GM18519 (cell line): ENCODE results near the gene ADAM12.
"Not testable (repeated sequence)": the region's sequence is repeated elsewhere in the genome, so short reads cannot be mapped to it uniquely, and the experiment has no call there.

Experiments used
- ATAC-seq: cut with Tn5 transposase; IDR thresholded peaks from one replicate; pipeline ENCODE4 v1.9.1; 2021; ENCODE audit warnings: mild to moderate bottlenecking, moderate library complexity; ENCODE audit not compliant: unreplicated experiment, low FRiP score

The ADAM12 gene

DNA sequence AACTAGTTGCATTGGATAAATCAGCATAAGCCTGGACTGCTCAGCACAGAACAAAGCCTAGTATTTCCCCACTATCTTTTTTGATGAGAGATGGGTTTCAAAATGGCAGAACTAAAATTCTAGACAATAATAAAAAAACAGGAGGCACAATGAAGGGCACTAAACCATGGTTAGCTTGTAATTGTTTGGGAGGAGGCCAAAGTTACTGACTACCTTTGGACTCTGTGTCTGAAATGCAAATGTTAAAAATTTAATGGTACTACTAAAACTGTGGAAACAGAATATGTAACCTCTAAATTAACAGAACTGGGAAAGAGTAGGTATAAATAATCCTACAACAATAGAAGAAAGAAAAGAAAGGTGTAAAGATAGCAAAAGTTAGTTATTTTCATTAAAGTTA lies 13.0 kb downstream of the ADAM12 start:
- no peak for ATAC-seq

DNA sequence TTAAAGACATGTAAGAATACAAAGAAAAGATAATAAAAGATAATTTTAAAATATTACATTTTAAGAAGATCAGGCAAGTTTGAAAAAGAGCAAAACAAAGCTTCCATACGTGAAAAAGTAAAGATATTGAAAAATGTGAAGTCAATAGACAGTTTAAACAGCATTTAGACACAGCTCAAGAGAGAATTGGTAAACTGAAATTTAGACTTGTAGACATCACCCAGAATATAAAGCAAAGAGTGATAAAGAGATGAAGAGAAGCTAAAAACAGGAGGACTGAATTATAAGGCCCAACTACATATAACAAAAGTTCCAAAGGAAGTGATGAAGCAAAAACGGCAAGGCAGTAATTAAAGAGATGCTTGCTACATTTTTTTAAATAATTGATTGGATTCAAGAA lies 13.8 kb downstream of the ADAM12 start:
- no peak for ATAC-seq

DNA sequence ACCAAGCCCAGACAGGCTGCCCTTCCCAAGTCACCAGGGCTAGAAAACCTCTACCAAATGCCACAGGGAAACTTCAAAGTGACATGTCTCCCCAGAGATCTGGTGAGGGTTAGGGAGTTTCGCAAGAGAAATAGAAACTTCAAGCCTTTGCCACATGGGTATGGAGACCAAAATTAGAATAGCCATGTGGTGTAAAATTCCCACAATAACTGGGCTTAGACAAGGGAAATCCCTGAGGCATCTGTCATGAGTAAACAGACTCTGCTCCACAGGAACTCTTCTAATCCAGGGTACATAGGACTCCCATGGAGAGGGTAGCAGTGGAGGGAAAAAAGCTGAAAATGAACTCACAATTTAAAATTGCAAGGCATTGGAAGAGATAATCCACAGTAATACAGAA lies 14.3 kb downstream of the ADAM12 start:
- ATAC-seq = no peak

DNA sequence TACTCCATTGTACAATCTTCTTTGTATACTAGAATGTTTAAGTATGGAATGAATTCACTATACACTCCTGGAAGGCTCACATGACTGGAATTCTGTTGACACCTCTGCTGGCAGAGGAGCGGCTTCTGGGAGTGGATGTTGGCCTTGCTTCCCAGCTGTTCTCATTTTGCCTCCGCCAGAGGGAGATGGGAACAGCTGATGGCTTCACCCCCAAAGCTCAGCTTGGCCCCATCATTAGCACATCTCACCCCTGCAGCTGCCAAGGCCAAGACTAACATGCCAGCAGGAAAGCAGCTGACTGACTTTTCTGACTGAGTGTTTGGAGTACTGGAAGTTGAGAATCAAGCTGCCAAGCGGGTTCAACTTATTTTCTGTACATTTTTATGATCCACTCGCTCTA lies 15.1 kb downstream of the ADAM12 start:
- ATAC-seq = no peak

DNA sequence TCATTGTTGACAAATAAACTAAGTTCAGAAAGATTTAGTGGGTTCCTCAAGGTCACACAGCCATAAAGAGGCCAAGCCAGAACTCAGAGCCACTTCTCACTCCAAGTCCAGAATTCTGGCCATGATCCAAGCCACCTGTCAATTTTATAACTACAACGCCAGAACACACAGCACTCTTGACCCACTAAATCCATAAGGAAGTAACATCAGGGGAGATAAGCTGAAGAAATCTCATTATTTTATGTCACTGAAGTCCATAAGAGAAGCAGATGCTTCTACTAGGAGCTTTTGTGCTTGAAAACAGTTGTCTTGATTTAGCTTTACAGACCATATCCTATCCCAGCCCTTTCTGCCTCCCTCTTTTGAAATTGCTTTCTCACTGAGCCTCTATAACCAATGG lies 15.9 kb downstream of the ADAM12 start:
- ATAC-seq = no peak

DNA sequence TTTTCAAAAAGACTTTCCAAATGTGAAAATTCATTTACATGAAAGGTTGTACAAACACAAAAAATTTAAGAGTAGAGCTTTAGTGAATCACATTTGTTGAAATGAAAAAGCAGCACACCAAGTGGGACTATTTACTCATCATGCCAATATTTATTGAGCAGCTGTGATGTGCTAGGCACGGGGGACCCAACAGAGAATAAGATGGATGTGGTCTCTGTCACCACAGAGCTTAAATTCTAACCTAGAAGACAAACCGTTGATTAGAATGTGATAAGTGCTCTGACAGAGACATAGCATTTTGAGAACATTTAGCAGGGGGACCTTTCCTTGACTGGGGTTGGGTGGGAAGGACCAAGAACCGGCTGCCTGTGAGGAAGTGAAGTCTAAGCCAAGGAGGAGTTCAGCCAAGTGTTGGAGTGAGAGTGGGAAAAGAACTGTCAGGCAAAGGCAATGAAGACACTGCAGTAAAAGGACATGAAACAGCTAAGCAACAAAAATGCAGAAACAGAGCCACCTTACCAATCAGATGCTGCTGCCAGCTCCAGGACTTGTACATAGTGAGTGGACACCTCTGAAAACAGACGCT lies 19.1 kb downstream of the ADAM12 start:
- ATAC-seq = no peak

DNA sequence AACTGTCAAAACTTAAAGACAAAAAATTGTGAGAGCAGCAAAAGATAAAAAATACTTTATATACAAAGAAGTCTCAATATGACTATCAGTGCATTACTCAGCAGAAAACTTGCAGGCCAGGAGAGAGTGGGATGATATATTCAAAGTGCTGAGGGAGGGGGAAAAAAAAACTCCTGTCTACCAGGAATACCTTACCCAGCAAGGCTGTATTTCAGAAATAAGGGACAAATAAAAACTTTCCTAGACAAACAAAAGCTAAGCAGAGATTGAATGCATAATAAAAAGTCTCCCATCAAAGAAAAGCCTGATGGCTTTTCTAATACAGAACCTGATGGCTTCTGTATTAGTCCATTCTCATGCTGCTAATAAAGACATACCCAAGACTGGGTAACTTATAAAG lies 31.1 kb downstream of the ADAM12 start:
- ATAC-seq = no peak

DNA sequence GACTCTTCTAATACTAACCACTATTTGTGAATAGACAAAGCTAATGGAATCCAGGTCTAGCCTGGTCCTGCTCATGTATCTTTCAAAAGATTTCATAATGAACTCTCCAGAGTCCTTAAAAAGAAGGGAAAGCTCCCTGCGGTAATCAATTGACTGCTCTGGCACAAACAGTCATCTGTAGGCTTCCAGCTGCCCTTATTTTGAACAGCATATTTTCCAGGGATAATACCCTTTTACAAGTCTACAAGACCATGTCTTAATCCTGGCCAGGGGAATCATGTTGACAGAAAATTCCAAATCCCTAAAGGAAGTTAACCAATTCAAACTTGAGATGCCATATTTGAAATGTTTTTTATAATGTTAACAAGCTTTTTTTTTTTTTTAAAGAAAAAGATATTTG lies 34.6 kb downstream of the ADAM12 start:
- ATAC-seq = no peak

DNA sequence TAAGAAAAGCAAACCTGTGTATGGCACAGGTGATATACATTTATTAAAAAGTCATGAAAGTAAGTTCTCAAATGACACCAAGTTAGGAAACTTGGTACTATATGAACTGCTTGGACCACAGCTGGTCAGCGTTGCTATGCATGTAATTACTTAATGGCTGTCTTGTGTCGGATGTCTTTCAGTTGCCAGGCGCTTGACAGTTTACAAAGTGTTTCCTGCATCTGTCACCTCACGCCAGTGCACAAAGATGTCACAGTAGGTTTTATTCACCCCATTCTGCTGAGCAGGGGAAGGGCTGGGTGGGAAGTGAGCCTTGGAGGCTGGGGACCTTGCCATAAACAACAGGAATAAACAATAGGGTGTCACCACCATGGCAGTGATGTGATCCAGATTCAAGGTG lies 35.8 kb downstream of the ADAM12 start:
- no peak for ATAC-seq

DNA sequence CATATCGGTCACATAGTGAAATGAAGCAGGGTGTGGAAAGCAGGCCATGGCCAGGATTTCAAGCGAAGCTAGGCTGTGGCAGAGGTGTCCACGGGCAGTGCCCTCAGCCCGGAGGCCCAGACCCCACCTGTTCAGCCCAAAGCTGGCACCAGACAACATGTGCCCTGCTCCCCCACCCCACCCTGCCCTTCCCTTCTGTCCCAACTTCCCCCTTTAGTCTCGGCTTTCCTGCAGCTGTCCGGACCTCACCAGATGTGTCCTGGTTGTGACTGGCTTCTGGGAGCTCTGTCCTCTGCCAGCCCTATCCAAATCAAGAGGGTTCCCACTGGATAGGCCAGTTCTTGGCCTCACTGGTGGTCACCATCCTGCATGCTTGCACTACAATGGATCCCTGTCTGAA lies 37.3 kb downstream of the ADAM12 start:
- ATAC-seq = no peak

DNA sequence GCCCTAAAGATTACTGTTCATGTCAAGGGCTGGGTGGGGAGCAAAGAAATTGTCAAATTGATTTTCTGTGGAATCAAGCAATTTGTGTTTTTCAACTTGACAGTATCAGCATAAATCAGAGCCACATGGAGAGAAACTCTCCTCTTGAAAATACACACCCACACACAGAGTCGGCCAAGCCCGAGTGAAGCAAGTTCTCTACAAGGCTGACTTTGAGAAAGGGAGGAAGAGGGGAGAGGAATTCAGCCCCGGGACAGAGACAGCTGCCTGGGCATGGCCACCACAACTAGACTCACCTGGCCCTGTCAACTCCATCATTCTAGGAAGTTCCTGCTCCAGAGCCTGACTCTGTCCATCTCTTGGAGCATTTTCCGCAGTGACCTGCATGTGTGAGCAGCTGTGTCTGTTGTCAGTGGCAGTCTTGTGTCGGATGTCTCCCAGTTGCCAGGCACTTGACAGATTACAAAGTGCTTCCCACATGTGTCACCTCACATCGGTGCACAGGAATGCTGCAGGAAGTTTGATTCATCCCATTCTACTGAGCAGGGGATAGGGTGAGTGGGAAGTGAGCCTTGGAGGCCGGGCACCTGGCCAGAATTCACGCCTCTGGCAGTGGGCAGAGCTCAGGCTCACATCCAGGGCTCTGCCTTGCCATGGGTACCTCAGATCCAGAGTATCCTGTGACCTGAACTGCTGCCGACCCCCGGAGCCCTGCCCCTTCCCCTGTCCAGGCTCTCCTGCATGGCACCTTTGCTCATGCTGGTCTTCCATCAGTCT lies 37.9 kb downstream of the ADAM12 start:
- ATAC-seq = no peak

DNA sequence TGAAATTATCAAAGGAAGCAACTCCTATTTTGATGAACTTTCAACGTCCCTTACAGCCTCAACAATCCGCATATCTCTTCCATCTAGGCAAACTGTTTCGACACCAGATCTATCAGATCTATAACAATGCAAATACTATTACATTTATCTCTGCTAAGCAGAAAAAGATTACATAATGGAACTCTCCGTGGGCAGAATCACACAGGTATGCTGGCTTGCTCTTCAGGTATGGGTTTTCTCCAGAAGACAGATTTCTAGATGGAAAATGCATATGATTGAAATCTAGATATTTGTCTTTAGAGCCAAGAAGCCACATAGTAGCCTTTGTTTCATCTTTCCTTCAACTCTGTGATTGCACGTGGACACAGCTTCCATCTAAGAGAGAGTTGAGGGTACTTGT lies 38.6 kb downstream of the ADAM12 start:
- ATAC-seq = no peak

DNA sequence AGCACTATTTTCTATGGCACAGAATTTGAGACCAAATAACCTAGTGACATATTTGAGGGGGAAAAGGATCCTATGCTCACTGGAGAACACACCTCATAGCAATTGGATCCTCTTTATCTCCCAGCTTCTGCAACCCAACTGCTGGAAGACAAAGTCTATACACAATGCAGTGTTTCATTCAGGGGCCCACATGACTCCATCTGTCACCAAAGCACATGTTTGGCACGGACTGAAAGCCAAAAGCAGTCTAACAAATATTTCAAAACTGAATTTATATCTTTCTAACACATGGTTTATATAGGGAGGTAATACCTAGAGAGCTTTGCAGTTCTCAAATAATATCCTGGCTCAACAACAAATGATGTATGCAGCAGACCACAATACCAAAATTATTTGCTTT lies 39.2 kb downstream of the ADAM12 start:
- ATAC-seq = no peak

DNA sequence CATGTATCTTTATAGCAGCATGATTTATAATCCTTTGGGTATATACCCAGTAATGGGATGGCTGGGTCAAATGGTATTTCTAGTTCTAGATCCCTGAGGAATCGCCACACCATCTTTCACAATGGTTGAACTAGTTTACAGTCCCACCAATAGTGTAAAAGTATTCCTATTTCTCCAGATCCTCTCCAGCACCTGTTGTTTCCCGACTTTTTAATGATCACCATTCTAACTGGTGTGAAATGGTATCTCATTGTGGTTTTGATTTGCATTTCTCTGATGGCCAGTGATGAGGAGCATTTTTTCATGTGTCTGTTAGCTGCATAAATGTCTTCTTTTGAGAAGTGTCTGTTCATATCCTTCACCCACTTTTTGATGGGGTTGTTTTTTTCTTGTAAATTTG lies 44.8 kb downstream of the ADAM12 start:
- ATAC-seq = not testable (repeated sequence)

DNA sequence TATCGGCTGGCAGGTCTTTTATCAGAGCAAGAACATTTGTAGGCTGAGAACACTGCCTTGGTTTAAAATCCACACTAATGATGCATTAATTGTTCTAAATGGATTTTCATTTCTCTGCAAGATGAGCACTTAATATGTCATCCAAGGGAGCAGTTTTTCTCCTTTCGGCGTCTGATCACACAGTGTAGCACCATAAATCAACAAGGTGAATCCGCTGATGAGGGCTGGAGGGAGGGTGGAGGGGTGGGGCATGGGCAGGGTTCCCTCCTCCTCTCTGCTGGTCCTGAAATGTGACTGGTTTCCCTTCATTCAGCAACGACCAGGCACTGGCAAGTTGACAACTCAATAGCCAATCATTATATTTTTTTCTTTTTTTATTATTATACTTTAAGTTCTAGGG lies 45.6 kb downstream of the ADAM12 start:
- no peak for ATAC-seq

DNA sequence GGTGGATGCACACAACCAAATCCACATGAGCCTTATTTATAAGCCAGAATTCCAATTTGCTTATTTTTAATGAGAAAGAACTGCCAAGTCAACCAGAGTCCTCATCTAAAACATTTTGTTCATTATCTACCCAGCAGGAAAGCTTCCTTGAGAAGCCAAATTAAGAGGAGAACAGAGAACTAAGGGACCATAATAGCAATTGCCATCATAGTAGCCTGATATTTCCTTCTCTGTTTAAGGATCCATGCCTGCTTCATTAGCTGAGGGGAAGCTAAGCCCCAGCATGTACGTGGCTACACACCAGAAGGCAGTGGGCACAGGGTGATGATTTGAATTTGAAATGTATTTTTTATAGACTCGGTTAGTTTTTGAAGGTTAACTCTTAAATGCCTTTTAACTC lies 46.8 kb downstream of the ADAM12 start:
- ATAC-seq = no peak

DNA sequence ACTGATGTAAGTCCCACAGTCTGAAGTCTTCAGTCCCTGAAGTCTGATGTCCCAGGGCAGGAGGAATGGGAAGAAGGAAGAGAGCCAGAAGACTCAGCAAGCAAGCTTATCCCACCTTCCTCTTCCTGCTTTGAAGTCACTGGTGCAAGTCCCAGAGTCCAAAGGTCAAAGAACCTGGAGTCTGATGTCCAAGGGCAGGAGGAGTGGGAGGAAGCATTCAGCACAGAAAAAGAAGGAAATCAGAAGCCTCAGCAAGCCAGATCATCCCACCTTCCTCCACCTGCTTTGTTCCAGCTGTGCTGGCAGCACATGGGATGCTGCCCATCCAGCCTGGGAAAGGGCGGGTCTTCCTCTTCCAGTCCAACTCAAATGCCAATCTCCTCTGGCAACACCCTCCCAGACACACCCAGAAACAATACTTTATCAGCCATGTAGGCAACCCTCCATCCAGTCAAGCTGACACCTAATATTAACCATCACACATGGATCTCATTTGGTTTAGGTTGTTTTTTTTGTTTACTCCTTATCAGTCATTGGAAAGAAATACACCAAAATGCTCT lies 50.9 kb downstream of the ADAM12 start:
- no peak for ATAC-seq

DNA sequence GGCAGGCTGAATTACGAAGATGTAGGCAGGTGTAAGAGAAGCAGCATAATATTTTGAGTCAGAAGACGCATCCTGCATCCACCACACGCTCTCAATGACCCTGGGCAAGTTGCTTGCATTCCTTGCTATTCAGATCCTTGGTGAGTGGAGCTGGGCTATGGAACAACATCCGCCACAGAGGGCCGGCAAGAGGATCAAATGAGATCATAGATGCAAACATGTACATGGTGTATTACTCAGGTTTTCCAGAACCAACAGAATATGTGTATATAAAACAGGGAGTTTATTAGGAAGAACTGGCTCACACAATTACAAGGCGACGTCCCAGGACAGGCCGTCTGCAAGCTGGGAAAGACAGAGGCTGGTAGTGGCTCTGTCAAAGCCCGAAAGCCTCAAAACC lies 51.5 kb downstream of the ADAM12 start:
- ATAC-seq = no peak

DNA sequence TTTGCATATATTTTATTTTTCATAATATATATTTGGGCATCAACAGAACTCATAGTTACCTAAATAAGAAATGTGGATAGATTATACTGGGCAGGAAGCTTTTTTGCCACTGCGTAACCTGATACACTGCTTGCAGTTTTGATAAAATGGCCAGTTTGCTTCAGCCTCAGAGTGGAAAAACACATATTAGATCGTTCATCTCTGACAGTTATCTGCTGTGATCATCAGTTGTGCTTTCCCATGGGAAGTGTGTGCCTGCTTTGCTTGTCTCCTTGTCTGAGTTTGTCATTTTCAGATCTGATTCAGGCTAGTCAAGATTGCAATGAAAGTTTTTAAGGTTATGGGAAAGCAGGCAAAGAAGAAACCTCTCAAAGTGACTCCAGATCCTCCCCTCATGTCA lies 54.0 kb downstream of the ADAM12 start:
- no peak for ATAC-seq

DNA sequence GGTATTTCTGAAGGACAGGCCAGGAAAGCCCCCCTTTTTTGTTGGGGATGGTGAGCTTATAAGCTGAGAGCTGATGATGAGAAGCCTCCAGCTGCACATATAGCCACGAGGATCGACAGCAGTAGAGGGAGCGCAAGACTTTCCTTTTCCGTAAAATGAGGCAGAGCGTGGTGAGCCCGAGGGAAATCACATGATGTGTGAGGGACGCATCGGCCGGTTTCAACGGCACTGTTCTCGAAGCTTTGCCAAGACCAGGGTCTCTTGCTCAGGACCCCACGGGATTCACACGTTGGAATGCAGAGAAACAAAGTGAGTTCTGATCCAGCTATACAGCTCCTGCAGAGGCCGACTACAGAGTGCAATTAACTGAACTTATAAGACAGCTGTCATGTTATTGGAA lies 55.7 kb downstream of the ADAM12 start:
- ATAC-seq = no peak

DNA sequence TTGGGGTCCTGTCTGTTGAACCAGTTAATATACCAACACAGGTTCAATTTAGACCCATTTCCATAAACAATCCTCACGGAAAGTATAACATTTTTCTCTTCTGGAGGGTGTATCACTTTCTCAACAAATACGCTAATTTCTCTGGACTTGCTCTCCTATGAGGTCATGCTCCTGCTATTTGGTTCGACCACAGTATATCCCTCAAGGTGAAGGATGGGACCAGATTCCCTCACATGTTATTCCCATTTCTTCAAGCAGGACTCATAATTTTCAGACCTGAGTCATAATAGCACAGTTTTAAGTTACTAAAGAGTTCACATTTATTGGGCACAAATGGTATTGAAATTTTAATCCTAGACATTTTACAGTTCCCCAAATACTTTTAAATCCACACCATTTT lies 57.2 kb downstream of the ADAM12 start:
- no peak for ATAC-seq

DNA sequence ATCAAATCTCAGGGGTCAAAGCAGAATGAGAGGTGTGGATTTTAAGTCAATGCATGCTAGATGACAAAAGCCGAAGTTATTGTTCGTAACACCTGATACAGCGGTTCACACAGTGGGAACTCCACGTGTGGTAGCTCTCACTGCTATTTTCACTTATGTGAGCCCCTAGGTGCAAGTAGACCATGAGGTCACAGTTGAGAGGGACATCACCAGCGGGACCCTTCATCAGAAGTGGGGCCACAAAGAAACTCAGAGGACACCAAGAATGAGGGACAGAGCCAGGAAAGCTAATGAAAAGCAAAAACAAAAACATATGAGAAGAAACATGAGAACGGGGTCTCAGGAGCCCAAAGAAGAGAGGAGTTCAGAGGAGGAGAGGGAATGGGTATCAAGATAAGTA lies 63.5 kb downstream of the ADAM12 start:
- ATAC-seq = no peak
